Spleen (tissue), 11 donors: Measurements from ENCODE around the gene DNAJC1. TPM values are rescaled to one million over a fixed set of nuclear protein-coding genes. Genes with fewer than 3 reads are reported as not detected.

Experiments used
- DNase-seq: peaks from one replicate; pipeline ENCODE4 v3.0.0-alpha.2; 2020
- H3K27ac ChIP-seq, 8 donors: fragments of 200-600 bp; sonication (generic) in 7 of 8; 1 replicate in 4 of 8; 2 replicates in 4 of 8; pipeline versions ENCODE4 v1.5.0 to v1.8.0; 2016 to 2021; ENCODE audit warnings: inconsistent platforms in 4 of 8, mild to moderate bottlenecking in 4 of 8, moderate library complexity in 1 of 8
- H3K27me3 ChIP-seq, 7 donors: fragments of 200-600 bp; sonication (generic) in 6 of 7; replicated peaks in 1 of 7; 1 replicate in 4 of 7; 2 replicates in 3 of 7; pipeline versions ENCODE4 v1.5.0 to v1.8.0; 2016 to 2021; ENCODE audit warnings: inconsistent platforms in 3 of 7, mild to moderate bottlenecking in 1 of 7
- H3K36me3 ChIP-seq, 6 donors: fragments of 200-600 bp; sonication (generic) in 5 of 6; 1 replicate in 4 of 6; 2 replicates in 2 of 6; pipeline versions ENCODE4 v1.5.0 to v1.8.0; 2016 to 2021; ENCODE audit warnings: inconsistent platforms in 2 of 6
- H3K4me1 ChIP-seq, 6 donors: fragments of 200-600 bp; sonication (generic) in 5 of 6; 1 replicate in 3 of 6; 2 replicates in 3 of 6; pipeline versions ENCODE4 v1.5.0 to v1.8.0; 2016 to 2021; ENCODE audit warnings: inconsistent platforms in 3 of 6
- H3K4me3 ChIP-seq, 8 donors: fragments of 200-600 bp; sonication (generic) in 7 of 8; 1 replicate in 4 of 8; 2 replicates in 4 of 8; pipeline versions ENCODE4 v1.5.0 to v1.8.0; 2016 to 2021; ENCODE audit warnings: inconsistent platforms in 4 of 8, mild to moderate bottlenecking in 4 of 8, moderate library complexity in 2 of 8
- H3K9me3 ChIP-seq, 8 donors: fragments of 200-600 bp; sonication (generic) in 7 of 8; 1 replicate in 4 of 8; 2 replicates in 4 of 8; pipeline versions ENCODE4 v1.5.0 to v1.8.0; 2016 to 2021; ENCODE audit warnings: inconsistent platforms in 4 of 8
- POLR2A ChIP-seq, 3 donors: fragments of 450-650 bp; IDR thresholded peaks; one replicate each; pipeline ENCODE4 v1.5.1; 2017; ENCODE audit warnings: antibody characterized with exemption in 3 of 3, mild to moderate bottlenecking in 1 of 3
- POLR2AphosphoS5 ChIP-seq, 3 donors: sonication (generic); formaldehyde crosslinking; IDR thresholded peaks; one replicate each; pipeline ENCODE4 v1.5.1; 2017; ENCODE audit warnings: antibody characterized with exemption in 3 of 3
- WGBS, 5 donors: extraction: QIAGEN DNeasy Blood & Tissue Kit in 3 of 5; methylation state at CpG; one replicate each; pipeline versions ENCODE4 v1.1.5 to v1.1.7; 2013 to 2018; 5-methylcytosine and 5-hydroxymethylcytosine counted together
- intact Hi-C: fragments of 100-400 bp; cut with DNase I; formaldehyde crosslinking; loops from one replicate; pipeline ENCODE4 v1.15.0; 2023; ENCODE audit warnings: low total_unique reads
- polyA plus RNA-seq, 3 donors: library from polyadenylated mRNA; stranded (reverse); fragments of 200-250 nt; gene quantifications; one replicate each; pipeline ENCODE4 v1.2.1, GENCODE V29; 2013
- total RNA-seq, 7 donors: library from RNA; depleted of rRNA in 3 of 7; stranded (reverse); fragments of >200 nt in 3 of 7; fragmentation: NEBNext Ultra II Directional in 4 of 7; extraction: Animal tissue kit (Norgen Biotek cat#: 25700) in 4 of 7; gene quantifications; one replicate each; pipeline versions ENCODE4 v1.1.0 to v1.2.1, GENCODE V29; 2016 to 2021
- TF ChIP-seq, protein P1 (sequence below), 11 experiments: fragments of 200-600 bp in 7 of 11; fragments of 450-650 bp in 4 of 11; sonication (generic) in 4 of 11; IDR thresholded peaks in 8 of 11; conservative IDR thresholded peaks in 3 of 11; 1 replicate in 7 of 11; 2 replicates in 4 of 11; pipeline versions ENCODE4 v1.4.0 to v1.8.0; 2016 to 2021; ENCODE audit warnings: antibody characterized with exemption in 11 of 11, inconsistent platforms in 4 of 11, mild to moderate bottlenecking in 1 of 11
- donor health status: healthy with polysubstance abuse.
- donor health status: DM: no; HTN: no; CAD: no; lungs with moderate emphysema.
- donor health status: DM: no; HTN: no; CAD: no.
- donor health status: Bipolar disorder and iron deficiency.
- donor health status: healthy.
- donor health status: DM: no; HTN: no; CAD: no.
- donor health status: DM: yes; HTN: yes; CAD: no.

The DNAJC1 gene
- total and polyA plus RNA-seq, 10 donors: 8.1 to 96.4 (median 22.5) TPM

DNA sequence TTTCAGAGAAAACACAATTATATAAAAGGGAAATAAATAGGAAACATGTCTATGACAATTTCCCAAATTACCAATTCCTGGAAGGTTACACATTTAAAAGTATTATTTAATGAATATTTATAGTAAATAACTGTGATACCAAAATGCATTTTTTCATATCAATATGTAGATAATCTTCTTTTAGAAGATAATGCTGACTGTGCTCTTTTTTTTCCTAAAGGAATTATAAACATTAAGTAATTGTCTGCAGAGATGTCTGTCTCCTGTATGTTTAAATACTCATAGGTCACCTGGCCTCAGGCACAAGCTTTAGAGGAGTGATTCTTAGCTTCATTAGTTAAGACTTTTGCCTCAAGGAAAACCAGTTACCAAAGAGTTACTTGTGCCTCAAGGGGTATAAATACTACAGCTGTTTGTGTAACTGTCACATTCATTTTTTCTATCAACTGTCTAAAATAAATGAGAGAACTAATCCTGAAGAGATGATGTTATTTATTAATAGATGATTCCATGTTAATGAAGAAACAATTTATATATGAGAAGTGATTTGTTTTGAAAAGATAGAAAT is 77.1 kb downstream of the DNAJC1 start:
- no peak overlapping the region for H3K4me3 ChIP-seq
- no peak for DNase-seq
- H3K4me1 ChIP-seq: no peaks in the 10 kb centered on the region
- TF ChIP-seq, protein P1, sequence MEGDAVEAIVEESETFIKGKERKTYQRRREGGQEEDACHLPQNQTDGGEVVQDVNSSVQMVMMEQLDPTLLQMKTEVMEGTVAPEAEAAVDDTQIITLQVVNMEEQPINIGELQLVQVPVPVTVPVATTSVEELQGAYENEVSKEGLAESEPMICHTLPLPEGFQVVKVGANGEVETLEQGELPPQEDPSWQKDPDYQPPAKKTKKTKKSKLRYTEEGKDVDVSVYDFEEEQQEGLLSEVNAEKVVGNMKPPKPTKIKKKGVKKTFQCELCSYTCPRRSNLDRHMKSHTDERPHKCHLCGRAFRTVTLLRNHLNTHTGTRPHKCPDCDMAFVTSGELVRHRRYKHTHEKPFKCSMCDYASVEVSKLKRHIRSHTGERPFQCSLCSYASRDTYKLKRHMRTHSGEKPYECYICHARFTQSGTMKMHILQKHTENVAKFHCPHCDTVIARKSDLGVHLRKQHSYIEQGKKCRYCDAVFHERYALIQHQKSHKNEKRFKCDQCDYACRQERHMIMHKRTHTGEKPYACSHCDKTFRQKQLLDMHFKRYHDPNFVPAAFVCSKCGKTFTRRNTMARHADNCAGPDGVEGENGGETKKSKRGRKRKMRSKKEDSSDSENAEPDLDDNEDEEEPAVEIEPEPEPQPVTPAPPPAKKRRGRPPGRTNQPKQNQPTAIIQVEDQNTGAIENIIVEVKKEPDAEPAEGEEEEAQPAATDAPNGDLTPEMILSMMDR (IDR thresholded peaks at IDR 0.05 in 8 of 11, conservative IDR thresholded peaks at IDR 0.05 in 3 of 11): no peak
- TF ChIP-seq POLR2AphosphoS5 (IDR thresholded peaks at IDR 0.05) (no peak), POLR2A (IDR thresholded peaks at IDR 0.05) (no peak)
- H3K36me3 ChIP-seq: no peaks in the 10 kb centered on the region
- no peaks in the 10 kb centered on the region for H3K9me3 ChIP-seq
- H3K27me3 ChIP-seq: no peaks in the 10 kb centered on the region
- H3K27ac ChIP-seq: no peak overlapping the region
- intact Hi-C loops: no loop called here

DNA sequence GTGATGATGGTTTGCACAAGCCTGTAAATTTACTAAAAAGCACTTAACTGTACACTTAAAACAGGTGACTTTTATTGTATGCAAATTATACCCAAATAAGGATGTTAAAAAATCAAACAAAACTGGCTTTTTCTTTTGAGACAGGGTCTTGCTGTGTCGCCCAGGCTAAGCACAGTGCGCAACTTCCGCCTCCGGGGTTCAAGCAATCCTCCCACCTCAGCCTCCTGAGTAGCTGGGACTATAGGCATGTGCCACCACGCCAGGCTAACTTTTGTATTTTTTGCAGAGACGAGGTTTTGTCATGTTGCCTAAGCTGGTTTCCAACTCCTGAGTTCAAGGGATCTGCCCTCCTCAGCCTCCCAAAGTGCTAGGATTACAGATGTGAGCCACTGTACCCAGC is 77.7 kb downstream of the DNAJC1 start:
- intact Hi-C loops: no loop called here
- Histone ChIP-seq H3K9me3 (no peaks in the 10 kb centered on the region), H3K4me1 (no peaks in the 10 kb centered on the region), H3K27me3 (no peaks in the 10 kb centered on the region), H3K36me3 (no peaks in the 10 kb centered on the region), H3K27ac (no peak overlapping the region), H3K4me3 (no peak overlapping the region)
- TF ChIP-seq POLR2AphosphoS5 (IDR thresholded peaks at IDR 0.05): no peak
- TF ChIP-seq POLR2A (IDR thresholded peaks at IDR 0.05): no peak
- TF ChIP-seq, protein P1 (IDR thresholded peaks at IDR 0.05 in 8 of 11, conservative IDR thresholded peaks at IDR 0.05 in 3 of 11): no peak
- 88 to 97% (median 96%) methylated on average over 6 of the region's 6 CpGs for WGBS, 5 donors
- DNase-seq: no peak

DNA sequence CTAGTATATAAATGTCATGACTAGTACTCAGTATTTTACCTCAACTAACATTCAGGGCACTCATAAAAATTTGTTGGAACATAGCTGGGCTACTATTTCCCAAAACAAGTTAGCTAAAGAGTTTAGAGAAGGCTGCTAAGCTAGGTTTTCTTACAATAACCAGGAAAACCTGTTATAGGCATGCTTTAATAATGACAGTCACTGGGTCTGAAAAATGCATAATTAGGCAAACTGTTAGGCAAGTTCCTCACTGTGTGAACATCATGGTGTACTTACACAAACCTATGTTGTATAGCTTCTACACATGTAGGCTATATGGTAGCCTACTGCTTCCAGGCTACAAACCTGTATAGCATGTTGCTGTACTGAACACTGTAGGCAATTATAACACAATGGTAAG is 79.0 kb downstream of the DNAJC1 start:
- H3K36me3 ChIP-seq: peaks cover 0 to 4% (median 0%) of the 10 kb centered on the region in 6 donors
- no peaks in the 10 kb centered on the region for H3K27me3 ChIP-seq
- intact Hi-C loops: no loop called here
- H3K9me3 ChIP-seq: no peaks in the 10 kb centered on the region
- no peak overlapping the region for H3K4me3 ChIP-seq
- TF ChIP-seq POLR2A (IDR thresholded peaks at IDR 0.05): no peak
- TF ChIP-seq, protein P1 (IDR thresholded peaks at IDR 0.05 in 8 of 11, conservative IDR thresholded peaks at IDR 0.05 in 3 of 11): no peak
- no peak for TF ChIP-seq POLR2AphosphoS5 (IDR thresholded peaks at IDR 0.05)
- no peak for DNase-seq
- H3K4me1 ChIP-seq: no peaks in the 10 kb centered on the region
- H3K27ac ChIP-seq: no peak overlapping the region

DNA sequence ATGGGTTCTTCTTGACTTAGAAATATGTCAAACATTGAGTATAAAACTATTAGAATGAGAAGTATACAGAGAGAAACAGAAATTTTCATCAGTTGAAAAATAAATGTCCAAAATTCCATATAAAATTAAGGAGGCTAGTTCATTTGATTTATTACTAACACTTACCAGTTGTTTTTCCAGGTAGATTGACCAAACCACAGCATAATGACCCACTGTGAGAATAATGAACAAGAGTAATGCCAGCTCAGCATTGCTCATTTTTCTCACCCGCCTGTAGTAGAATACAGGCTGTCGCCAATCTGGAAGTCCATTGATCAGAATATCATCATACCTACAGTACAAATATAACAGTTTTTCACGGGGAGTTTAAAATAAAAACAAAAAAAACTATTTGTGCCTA is 82.9 kb downstream of the DNAJC1 start:
- WGBS, 5 donors: 95 to 98% (median 97%) methylated on average over 3 of the region's 3 CpGs
- H3K27me3 ChIP-seq: no peaks in the 10 kb centered on the region
- no peak for DNase-seq
- H3K9me3 ChIP-seq: no peaks in the 10 kb centered on the region
- no peak overlapping the region for H3K27ac ChIP-seq
- no peak overlapping the region for H3K4me3 ChIP-seq
- H3K36me3 ChIP-seq: peaks cover 0 to 15% (median 0%) of the 10 kb centered on the region in 6 donors
- no peaks in the 10 kb centered on the region for H3K4me1 ChIP-seq
- TF ChIP-seq POLR2A (IDR thresholded peaks at IDR 0.05) (no peak), POLR2AphosphoS5 (IDR thresholded peaks at IDR 0.05) (no peak)
- TF ChIP-seq, protein P1 (IDR thresholded peaks at IDR 0.05 in 8 of 11, conservative IDR thresholded peaks at IDR 0.05 in 3 of 11): no peak
- intact Hi-C loops: no loop called here
